Gastrocnemius medialis (tissue), 4 donors: ENCODE measurements around the gene ANKLE1. TPM values are rescaled to one million over a fixed set of nuclear protein-coding genes. Genes with fewer than 3 reads are reported as not detected.

Experiments
- ATAC-seq, 2 donors: fragments of 150-250 bp; one replicate each; pipeline ENCODE4 v1.9.1; 2016
- DNase-seq, 2 donors: peaks; one replicate each; pipeline ENCODE4 v3.0.0-alpha.2; 2019
- H3K27ac ChIP-seq, 4 donors: fragments of 200-600 bp; sonication (generic); 1 replicate in 1 of 4; 2 replicates in 3 of 4; pipeline ENCODE4 v1.5.1; 2016 to 2018; ENCODE audit warnings: mild to moderate bottlenecking in 2 of 4, moderate library complexity in 1 of 4
- H3K27me3 ChIP-seq, 3 donors: fragments of 200-600 bp; sonication (generic) in 2 of 3; 1 replicate in 1 of 3; 2 replicates in 2 of 3; pipeline versions ENCODE4 v1.5.1 to v1.6.0; 2016 to 2019; ENCODE audit warnings: mild to moderate bottlenecking in 1 of 3, moderate library complexity in 1 of 3
- H3K36me3 ChIP-seq, 2 donors: fragments of 200-600 bp; sonication (generic) in 1 of 2; one replicate each; pipeline ENCODE4 v1.5.1; 2017 to 2018
- H3K4me1 ChIP-seq, 2 donors: fragments of 200-600 bp; sonication (generic) in 1 of 2; one replicate each; pipeline ENCODE4 v1.5.1; 2016 to 2017; ENCODE audit warnings: mild to moderate bottlenecking in 2 of 2
- H3K4me3 ChIP-seq, 4 donors: fragments of 200-600 bp; sonication (generic) in 3 of 4; 1 replicate in 1 of 4; 2 replicates in 3 of 4; pipeline ENCODE4 v1.5.1; 2016 to 2019; ENCODE audit warnings: mild to moderate bottlenecking in 2 of 4
- H3K9me3 ChIP-seq, 3 donors: fragments of 200-600 bp; sonication (generic) in 2 of 3; 1 replicate in 1 of 3; 2 replicates in 2 of 3; pipeline ENCODE4 v1.5.1; 2016 to 2019
- POLR2A ChIP-seq, 2 donors: fragments of 450-650 bp; IDR thresholded peaks; one replicate each; pipeline ENCODE4 v1.6.1; 2017; ENCODE audit warnings: antibody characterized with exemption in 2 of 2, mild to moderate bottlenecking in 2 of 2, moderate library complexity in 2 of 2
- in situ Hi-C, 4 donors: fragments of 200-750 bp; cut with MboI; loops; one replicate each; pipeline versions ENCODE4 v1.15.0 to v1.8.0; 2017; ENCODE audit warnings: low sequenced_read_pairs in 4 of 4
- intact Hi-C: fragments of 100-400 bp; cut with DNase I; formaldehyde crosslinking; loops from one replicate; pipeline ENCODE4 v1.15.1; 2023; ENCODE audit warnings: low total_unique reads
- total RNA-seq, 4 donors: library from RNA; depleted of rRNA; stranded (reverse); fragments of >200 nt; gene quantifications; one replicate each; pipeline versions ENCODE4 v1.1.0 to v1.2.3, GENCODE V29; 2016
- TF ChIP-seq, protein P1 (sequence below), 5 experiments: fragments of 450-650 bp in 3 of 5; fragments of 200-600 bp in 2 of 5; sonication (generic) in 2 of 5; IDR thresholded peaks in 4 of 5; conservative IDR thresholded peaks in 1 of 5; 1 replicate in 4 of 5; 2 replicates in 1 of 5; pipeline ENCODE4 v1.5.1; 2016 to 2019; ENCODE audit warnings: antibody characterized with exemption in 5 of 5, mild to moderate bottlenecking in 3 of 5, moderate library complexity in 3 of 5

Gene ANKLE1
- total RNA-seq, 4 donors from 2014 or later: 0.11 to 1.4 TPM; not detected in 2

DNA sequence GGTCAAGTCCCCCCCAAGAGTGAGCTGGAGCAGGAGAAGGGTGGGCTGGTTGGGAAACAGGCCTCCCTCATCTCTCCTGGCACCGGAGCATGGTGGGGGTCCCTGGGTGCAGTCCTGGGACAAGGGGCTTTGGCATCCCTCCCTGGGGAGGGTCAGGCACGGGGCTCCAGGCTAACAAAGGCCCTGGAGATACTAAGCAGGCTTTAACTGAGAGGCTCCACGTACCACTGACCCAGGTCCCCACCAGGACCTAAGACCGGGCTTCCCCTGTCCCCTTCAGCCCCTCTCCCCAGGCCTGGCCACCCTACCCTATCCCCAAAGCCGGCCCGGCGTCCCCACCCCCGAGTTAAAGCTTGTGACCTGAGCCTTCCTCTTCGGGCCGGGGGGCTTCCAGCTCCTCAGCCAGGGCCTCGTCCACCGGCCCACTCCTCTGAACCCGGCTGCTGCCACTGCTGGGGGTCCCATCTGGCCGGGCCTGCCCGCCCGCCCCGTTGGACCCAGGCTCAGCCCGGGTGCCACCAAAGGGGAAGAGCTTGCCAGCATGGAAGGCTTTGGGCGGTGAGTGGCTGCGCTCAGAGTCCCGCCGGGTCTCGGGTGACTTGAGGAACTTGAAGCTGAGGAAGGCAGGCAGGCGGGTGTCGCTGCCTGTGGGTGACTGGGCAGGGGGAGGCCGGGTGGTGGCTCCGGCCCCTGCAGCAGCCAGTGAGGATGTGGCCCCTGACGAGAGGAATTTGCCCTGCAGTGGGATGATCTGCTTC, 42.8 kb downstream of the ANKLE1 start:
- Histone ChIP-seq H3K36me3 (peaks cover 0 to 20% of the 10 kb centered on the region in 2 donors), H3K4me1 (no peaks in the 10 kb centered on the region), H3K27ac (no peak overlapping the region), H3K4me3 (no peak overlapping the region), H3K9me3 (no peaks in the 10 kb centered on the region), H3K27me3 (no peaks in the 10 kb centered on the region)
- ATAC-seq (no peak), DNase-seq (no peak)
- TF ChIP-seq POLR2A (IDR thresholded peaks at IDR 0.05): no peak
- TF ChIP-seq, protein P1, sequence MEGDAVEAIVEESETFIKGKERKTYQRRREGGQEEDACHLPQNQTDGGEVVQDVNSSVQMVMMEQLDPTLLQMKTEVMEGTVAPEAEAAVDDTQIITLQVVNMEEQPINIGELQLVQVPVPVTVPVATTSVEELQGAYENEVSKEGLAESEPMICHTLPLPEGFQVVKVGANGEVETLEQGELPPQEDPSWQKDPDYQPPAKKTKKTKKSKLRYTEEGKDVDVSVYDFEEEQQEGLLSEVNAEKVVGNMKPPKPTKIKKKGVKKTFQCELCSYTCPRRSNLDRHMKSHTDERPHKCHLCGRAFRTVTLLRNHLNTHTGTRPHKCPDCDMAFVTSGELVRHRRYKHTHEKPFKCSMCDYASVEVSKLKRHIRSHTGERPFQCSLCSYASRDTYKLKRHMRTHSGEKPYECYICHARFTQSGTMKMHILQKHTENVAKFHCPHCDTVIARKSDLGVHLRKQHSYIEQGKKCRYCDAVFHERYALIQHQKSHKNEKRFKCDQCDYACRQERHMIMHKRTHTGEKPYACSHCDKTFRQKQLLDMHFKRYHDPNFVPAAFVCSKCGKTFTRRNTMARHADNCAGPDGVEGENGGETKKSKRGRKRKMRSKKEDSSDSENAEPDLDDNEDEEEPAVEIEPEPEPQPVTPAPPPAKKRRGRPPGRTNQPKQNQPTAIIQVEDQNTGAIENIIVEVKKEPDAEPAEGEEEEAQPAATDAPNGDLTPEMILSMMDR (IDR thresholded peaks at IDR 0.05 in 4 of 5, conservative IDR thresholded peaks at IDR 0.05 in 1 of 5): no peak
- in situ Hi-C loops (no loop called here), intact Hi-C loops (no loop called here)

DNA sequence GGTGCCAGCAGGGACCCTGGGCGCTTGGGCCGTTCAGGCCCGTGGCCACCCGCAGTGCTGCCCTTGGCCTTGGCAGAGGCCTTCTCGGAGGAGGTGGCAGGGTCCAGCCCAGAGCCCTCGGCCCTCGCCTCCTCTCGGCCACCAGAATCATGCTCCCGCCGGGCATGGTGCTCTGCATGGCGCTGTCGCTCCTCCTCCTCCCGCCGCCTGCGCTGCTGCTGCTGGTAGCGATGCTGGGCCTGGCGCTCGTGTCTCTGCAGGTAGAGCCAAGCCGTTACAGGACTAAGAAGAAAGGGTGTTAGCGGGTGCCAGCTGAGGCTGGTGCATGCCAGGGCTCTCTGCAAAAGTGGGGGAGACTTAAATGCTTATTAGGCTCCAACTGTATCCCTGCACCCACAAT, 43.4 kb downstream of the ANKLE1 start:
- DNase-seq (no peak), ATAC-seq (no peak)
- intact Hi-C loops (no loop called here), in situ Hi-C loops (no loop called here)
- no peaks in the 10 kb centered on the region for H3K9me3 ChIP-seq
- H3K4me3 ChIP-seq: no peak overlapping the region
- TF ChIP-seq POLR2A (IDR thresholded peaks at IDR 0.05): no peak
- TF ChIP-seq, protein P1 (IDR thresholded peaks at IDR 0.05 in 4 of 5, conservative IDR thresholded peaks at IDR 0.05 in 1 of 5): no peak
- H3K27me3 ChIP-seq: no peaks in the 10 kb centered on the region
- peaks cover 0 to 14% of the 10 kb centered on the region in 2 donors for H3K36me3 ChIP-seq
- H3K27ac ChIP-seq: no peak overlapping the region
- H3K4me1 ChIP-seq: no peaks in the 10 kb centered on the region

DNA sequence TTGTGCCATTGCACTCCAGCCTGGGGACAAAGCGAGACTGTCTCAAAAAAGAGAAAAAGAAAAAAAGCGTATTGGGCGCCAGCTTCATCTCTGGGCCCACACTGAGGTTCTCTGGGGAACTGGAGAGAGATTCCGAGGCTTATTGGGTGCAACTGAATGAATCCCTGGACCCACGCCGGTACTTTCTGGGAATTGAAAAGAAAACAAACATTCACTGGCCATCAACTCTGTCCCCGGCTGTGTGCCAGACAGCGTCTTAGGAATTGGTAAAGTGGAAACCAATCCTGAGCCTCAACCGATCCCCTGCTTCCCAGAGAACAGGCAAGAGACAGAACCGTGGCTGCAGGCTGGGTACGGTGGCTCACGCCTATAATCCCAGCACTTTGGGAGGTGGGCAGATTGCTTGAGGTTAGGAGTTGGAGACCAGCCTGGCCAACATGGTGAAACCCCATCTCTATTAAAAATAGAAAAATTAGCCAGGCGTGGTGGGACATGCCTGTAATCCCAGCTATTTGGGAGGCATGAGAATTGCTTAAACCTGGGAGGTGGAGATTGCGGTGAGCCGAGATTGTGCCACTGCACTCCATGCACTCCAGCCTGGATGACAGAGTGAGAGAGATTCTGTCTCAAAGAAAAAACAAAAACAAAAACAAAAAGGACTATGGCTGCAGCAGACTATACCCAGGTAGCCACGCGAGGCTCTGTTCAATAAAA, 44.3 kb downstream of the ANKLE1 start:
- ATAC-seq (no peak), DNase-seq (no peak)
- Histone ChIP-seq H3K27me3 (no peaks in the 10 kb centered on the region), H3K4me1 (no peaks in the 10 kb centered on the region), H3K27ac (no peak overlapping the region), H3K36me3 (peaks cover 0 to 7% of the 10 kb centered on the region in 2 donors), H3K4me3 (no peak overlapping the region), H3K9me3 (no peaks in the 10 kb centered on the region)
- intact Hi-C loops: no loop called here
- TF ChIP-seq POLR2A (IDR thresholded peaks at IDR 0.05): no peak
- TF ChIP-seq, protein P1 (IDR thresholded peaks at IDR 0.05 in 4 of 5, conservative IDR thresholded peaks at IDR 0.05 in 1 of 5): no peak
- in situ Hi-C loops: no loop called here

DNA sequence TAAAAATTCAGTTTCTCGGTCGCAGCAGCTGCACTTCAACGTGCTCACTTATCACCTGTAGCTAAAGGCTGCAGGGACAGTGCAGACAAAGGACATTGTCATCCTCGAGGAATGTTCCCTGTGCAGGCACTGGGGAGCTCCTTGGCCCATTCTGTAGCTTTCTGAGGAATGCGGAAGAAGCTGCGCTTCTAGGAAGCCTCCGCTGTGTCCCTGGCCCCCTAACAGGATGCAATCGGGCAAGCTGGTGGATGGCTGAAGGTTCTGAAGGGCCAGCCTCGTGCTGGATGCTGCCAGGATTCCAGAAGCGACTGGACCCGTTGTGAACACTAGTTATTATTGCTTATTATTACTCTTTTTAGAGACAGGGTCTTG, 44.9 kb downstream of the ANKLE1 start:
- Histone ChIP-seq H3K36me3 (peaks cover 0 to 3% of the 10 kb centered on the region in 2 donors), H3K27me3 (no peaks in the 10 kb centered on the region)
- ATAC-seq: no peak

More for the DNA sequence above, 44.9 kb downstream of the ANKLE1 start:
- TF ChIP-seq, protein P1 (IDR thresholded peaks at IDR 0.05 in 4 of 5, conservative IDR thresholded peaks at IDR 0.05 in 1 of 5): no peak
- TF ChIP-seq POLR2A (IDR thresholded peaks at IDR 0.05): no peak
- Histone ChIP-seq H3K27ac (no peak overlapping the region), H3K4me1 (no peaks in the 10 kb centered on the region), H3K4me3 (no peak overlapping the region), H3K9me3 (no peaks in the 10 kb centered on the region)
- no peak for DNase-seq
- in situ Hi-C loops (no loop called here), intact Hi-C loops (no loop called here)
